GM10266 (cell line): ENCODE measurements around the gene NLRP5.

Source experiments
- DNase-seq: peaks from one replicate; pipeline ENCODE4 v3.0.0; 2012; ENCODE audit errors: extremely low spot score
- CTCF ChIP-seq: IDR thresholded peaks from 2 replicates; pipeline ENCODE4 v1.5.1; 2012; ENCODE audit warnings: mild to moderate bottlenecking, low read depth; ENCODE audit not compliant: control insufficient read depth, insufficient read depth; ENCODE audit errors: missing control alignments

Gene NLRP5

DNA sequence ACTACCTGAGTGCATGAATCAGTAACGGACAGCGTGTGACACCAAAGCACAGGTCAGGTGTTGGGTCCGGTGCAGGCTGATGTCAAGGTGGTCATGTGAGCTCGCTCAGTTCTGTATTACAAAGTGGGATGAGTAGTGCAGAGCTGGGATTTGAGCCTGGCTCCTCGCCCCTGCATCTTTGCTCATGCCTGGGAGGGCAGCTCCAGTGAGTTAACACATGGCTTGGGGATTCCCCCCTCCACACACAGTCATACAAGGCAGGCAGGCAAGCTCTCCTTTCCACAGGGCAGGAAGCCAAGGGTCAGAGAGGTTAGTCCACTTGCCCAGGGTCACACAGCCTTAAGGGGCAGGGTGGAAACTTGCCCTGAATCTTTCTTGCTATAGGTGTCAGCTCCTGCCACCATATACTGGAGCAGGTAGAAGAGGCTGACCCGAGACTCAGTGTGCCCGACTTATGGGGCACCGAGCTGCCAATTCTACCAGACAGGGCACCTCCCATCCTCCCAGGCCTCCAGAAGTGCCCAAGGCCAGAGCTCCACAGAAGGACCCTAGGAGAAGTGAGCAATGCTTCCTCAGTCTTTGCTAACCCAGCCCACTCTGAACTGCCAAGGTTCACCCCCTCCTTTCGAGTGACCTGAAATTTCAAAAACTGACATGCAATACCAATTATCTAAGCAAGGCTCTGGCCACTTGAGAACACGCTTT, 99.1 kb downstream of the NLRP5 start:
- DNase-seq: peak; percentile 40
- TF ChIP-seq CTCF: no peak

GRCh38 chr19:56086671-56087430, 100.3 kb downstream of the NLRP5 start:
- TF ChIP-seq CTCF: no peak
- peak; percentile 14 for DNase-seq

GRCh38 chr19:56087647-56088496, 101.3 kb downstream of the NLRP5 start:
- DNase-seq: no peak
- no peak for TF ChIP-seq CTCF

DNA sequence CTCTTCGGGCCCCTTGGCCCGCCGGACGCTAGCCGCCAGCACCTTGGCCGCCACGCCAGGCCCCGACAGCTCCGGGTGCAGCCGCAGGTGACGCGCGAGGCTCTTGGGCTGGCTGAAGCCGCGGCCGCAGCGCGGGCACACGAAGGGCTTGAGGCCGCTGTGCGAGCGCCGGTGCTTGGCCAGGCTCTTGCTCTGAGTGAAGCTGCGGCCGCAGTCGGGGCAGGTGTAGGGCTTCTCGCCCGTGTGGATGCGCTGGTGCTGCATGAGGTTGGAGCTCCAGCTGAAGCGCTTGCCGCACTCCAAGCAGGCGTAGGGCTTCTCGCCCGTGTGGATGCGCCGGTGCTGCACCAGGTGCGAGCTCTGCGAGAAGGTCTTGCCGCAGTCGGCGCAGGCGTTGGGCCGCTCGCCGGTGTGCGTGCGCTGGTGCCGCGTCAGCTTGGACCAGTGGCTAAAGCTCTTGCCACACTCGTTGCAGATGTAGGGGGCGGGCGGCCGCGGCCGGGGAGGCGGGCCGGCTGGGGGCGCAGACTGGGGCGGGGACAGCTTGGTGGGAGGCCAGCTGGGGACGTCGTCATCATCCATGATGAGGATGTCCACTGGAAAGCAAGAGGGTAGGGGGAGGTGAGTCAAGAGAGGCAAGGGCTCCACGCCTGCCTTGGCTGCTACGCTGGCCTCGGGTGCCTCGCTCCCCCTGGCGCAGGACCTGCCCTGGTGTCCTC, 102.1 kb downstream of the NLRP5 start:
- DNase-seq: no peak
- no peak for TF ChIP-seq CTCF

DNA sequence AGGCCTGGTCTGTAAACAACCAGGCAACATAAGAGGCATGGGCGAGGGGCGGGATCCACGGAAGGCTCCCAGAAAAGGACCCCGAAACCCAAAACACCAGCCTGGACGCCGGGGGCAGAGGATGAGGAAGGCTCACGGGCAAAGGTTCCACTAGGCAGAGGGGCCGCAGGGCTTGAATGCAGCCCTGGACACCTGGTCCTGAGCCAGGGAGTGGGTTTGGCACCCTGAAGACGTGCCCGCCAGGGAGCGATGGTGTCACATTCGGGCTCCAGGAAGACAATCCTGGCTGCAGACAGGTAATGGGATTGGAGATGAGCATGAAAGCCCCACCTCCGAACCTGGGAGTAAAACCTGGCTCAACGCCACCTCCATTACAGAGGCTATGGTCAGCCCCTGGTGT, 102.8 kb downstream of the NLRP5 start:
- DNase-seq: no peak
- TF ChIP-seq CTCF: no peak

GRCh38 chr19:56091066-56091490, 104.5 kb downstream of the NLRP5 start:
- no peak for TF ChIP-seq CTCF
- no peak for DNase-seq
